HepG2 (cell line): ENCODE results near the gene ARHGAP10. TPM values are rescaled to one million over a fixed set of nuclear protein-coding genes. Genes with fewer than 3 reads are reported as not detected.

Experiments used
- ATAC-seq: fragments of 200-7000 bp; cut with Tn5 transposase; 3 replicates; pipeline ENCODE4 v1.9.1; 2020; ENCODE audit warnings: mild to moderate bottlenecking, moderate library complexity
- BruUV-seq: library from RNA; stranded (reverse); fragments of 400-500 nt; replicated peaks from 2 replicates; lab custom pipeline; 2021; lab: Mats Ljungman, UMichigan
- CTCF ChIA-PET: fragments of 300-600 bp; formaldehyde crosslinking; extraction: SDS; loops from one replicate; lab custom pipeline; 2021; ENCODE audit warnings: low total read pairs, inconsistent platforms, low intra/inter-chr PET ratio; lab: Yijun Ruan, JAX
- POLR2A ChIA-PET: fragments of 350-600 bp; sonication (Branson Sonifier 250); formaldehyde crosslinking; loops from one replicate; lab custom pipeline; 2020; ENCODE audit warnings: antibody characterized with exemption, inconsistent platforms; lab: Yijun Ruan, JAX
- DNase-seq: peaks from one replicate; pipeline ENCODE4 v3.0.0-alpha.2; 2015; ENCODE audit warnings: low spot score
- FAIRE-seq: peaks from 3 replicates; lab custom pipeline; 2011; peaks lifted over from hg19 to GRCh38; lab: Jason Lieb, UNC
- H2AFZ ChIP-seq: one replicate; pipeline ENCODE4 v1.6.1; 2011; ENCODE audit warnings: low read length, inconsistent platforms
- H3K27ac ChIP-seq: fragments of 300-600 bp; 3 replicates; pipeline ENCODE4 v1.8.0; 2011; ENCODE audit warnings: mixed run types, mild to moderate bottlenecking, mixed read lengths, low read length, inconsistent platforms; ENCODE audit not compliant: insufficient read depth; ENCODE audit errors: extremely low read length
- H3K27me3 ChIP-seq, 2 experiments: fragments of 200-600 bp in 1 of 2; 2 replicates in 1 of 2; 3 replicates in 1 of 2; pipeline versions ENCODE4 v1.6.0 to v1.8.0; 2011; ENCODE audit warnings: low read length in 2 of 2, mild to moderate bottlenecking in 2 of 2, moderate library complexity in 2 of 2, inconsistent platforms in 1 of 2; ENCODE audit not compliant: insufficient read depth in 2 of 2, control insufficient read depth in 1 of 2
- H3K36me3 ChIP-seq, 2 experiments: fragments of 200-600 bp in 1 of 2; replicated peaks in 1 of 2; 2 replicates in 1 of 2; 3 replicates in 1 of 2; pipeline versions ENCODE4 v1.5.1 to v1.8.0; 2011; ENCODE audit warnings: low read length in 2 of 2, inconsistent platforms in 1 of 2; ENCODE audit not compliant: insufficient read depth in 2 of 2, control insufficient read depth in 1 of 2
- H3K4me1 ChIP-seq: 2 replicates; pipeline ENCODE4 v1.5.1; 2012; ENCODE audit warnings: low read length, inconsistent platforms; ENCODE audit not compliant: insufficient read depth
- H3K4me2 ChIP-seq: 2 replicates; pipeline ENCODE4 v1.6.0; 2011; ENCODE audit warnings: low read depth, low read length, inconsistent platforms
- H3K4me3 ChIP-seq, 3 experiments: fragments of 200-600 bp in 1 of 3; sonication (generic), shearing (Covaris generic) in 1 of 3; replicated peaks in 1 of 3; 2 replicates each; pipeline ENCODE4 v1.5.1; 2011 to 2016; ENCODE audit warnings: low read length in 3 of 3, inconsistent platforms in 2 of 3, low read depth in 2 of 3, mild to moderate bottlenecking in 2 of 3, control low read depth in 1 of 3, mixed read lengths in 1 of 3; ENCODE audit not compliant: insufficient read depth in 1 of 3
- H3K79me2 ChIP-seq: one replicate; pipeline ENCODE4 v1.6.1; 2011; ENCODE audit warnings: low read length, inconsistent platforms; ENCODE audit not compliant: insufficient read depth
- H3K9ac ChIP-seq: 2 replicates; pipeline ENCODE4 v1.6.0; 2011; ENCODE audit warnings: mild to moderate bottlenecking, low read depth, low read length, inconsistent platforms; ENCODE audit not compliant: insufficient read depth
- H3K9me3 ChIP-seq: 2 replicates; pipeline ENCODE4 v1.5.1; 2012; ENCODE audit warnings: mild to moderate bottlenecking, low read length
- H4K20me1 ChIP-seq: 2 replicates; pipeline ENCODE4 v1.6.0; 2011; ENCODE audit warnings: inconsistent platforms, mild to moderate bottlenecking, low read length, moderate library complexity; ENCODE audit not compliant: insufficient read depth
- DPF2 ChIP-seq: sonication (generic); formaldehyde crosslinking; IDR thresholded peaks from 2 replicates; pipeline ENCODE4 v1.4.0; 2020; ENCODE audit warnings: mild to moderate bottlenecking, low read depth, missing genetic modification reagents, borderline replicate concordance
- HOXA9 ChIP-seq: sonication (generic); formaldehyde crosslinking; IDR thresholded peaks from 2 replicates; pipeline ENCODE4 v1.8.1; 2022; ENCODE audit warnings: missing genetic modification reagents, mild to moderate bottlenecking, moderate library complexity, borderline replicate concordance
- SOX5 ChIP-seq: IDR thresholded peaks from 2 replicates; pipeline ENCODE4 v1.6.1; 2016; ENCODE audit warnings: borderline replicate concordance
- SRY ChIP-seq: sonication (generic); formaldehyde crosslinking; IDR thresholded peaks from 2 replicates; pipeline ENCODE4 v1.8.0; 2022; ENCODE audit warnings: mild to moderate bottlenecking, missing genetic modification reagents
- XBP1 ChIP-seq: sonication (generic); formaldehyde crosslinking; IDR thresholded peaks from 2 replicates; pipeline ENCODE4 v1.5.0; 2020; ENCODE audit warnings: missing genetic modification reagents
- ZNF430 ChIP-seq: sonication (generic); formaldehyde crosslinking; IDR thresholded peaks from 2 replicates; pipeline ENCODE4 v1.9.0; 2021; ENCODE audit warnings: mild to moderate bottlenecking, missing genetic modification reagents
- ZNF501 ChIP-seq: sonication (generic); formaldehyde crosslinking; IDR thresholded peaks from 2 replicates; pipeline ENCODE4 v1.5.1; 2020; ENCODE audit warnings: mild to moderate bottlenecking, moderate library complexity, missing genetic modification reagents
- ZNF563 ChIP-seq: sonication (generic); formaldehyde crosslinking; IDR thresholded peaks from 2 replicates; pipeline ENCODE4 v1.8.0; 2022; ENCODE audit warnings: mild to moderate bottlenecking, moderate library complexity, missing genetic modification reagents
- WGBS: methylation state at CpG from one replicate; pipeline ENCODE4 v1.1.6; 2017; ENCODE audit warnings: low lambda C conversion rate; 5-methylcytosine and 5-hydroxymethylcytosine counted together
- in situ Hi-C: cut with HindIII; loops from 2 replicates; pipeline ENCODE4 v1.10.0; 2017; ENCODE audit warnings: low pct_unique_long_range_greater_than_20kb; ENCODE audit not compliant: extremely low pct_ligation_motif_present
- intact Hi-C: fragments of 100-400 bp; cut with micrococcal nuclease; formaldehyde crosslinking; loops from one replicate; pipeline ENCODE4 v1.10.0; 2022; ENCODE audit not compliant: unreplicated experiment
- polyA plus RNA-seq, 8 experiments: library from polyadenylated mRNA; depleted of rRNA in 3 of 8; stranded (reverse) in 7 of 8; unstranded in 1 of 8; fragments of >200 nt; fragmentation: Illumina TruSeq in 4 of 8; extraction: Trizol in 4 of 8; gene quantifications; 2 replicates each; pipeline versions ENCODE4 v1.2.1 to v1.2.3, GENCODE V29; 2011 to 2016; ENCODE audit warnings: low read depth in 4 of 8, missing spikeins in 1 of 8, mixed read lengths in 1 of 8; ENCODE audit not compliant: insufficient read depth in 1 of 8
- total RNA-seq, 5 experiments: library from RNA; depleted of rRNA; stranded (reverse); fragments of >200 nt; fragmentation: Illumina TruSeq; extraction: Trizol; gene quantifications; 2 replicates each; pipeline ENCODE4 v1.2.3, GENCODE V29; 2016; ENCODE audit warnings: low read depth in 1 of 5
- TF ChIP-seq, protein P1 (sequence below): sonication (generic); formaldehyde crosslinking; IDR thresholded peaks from 2 replicates; pipeline ENCODE4 v1.4.0; 2020; ENCODE audit warnings: mild to moderate bottlenecking, missing genetic modification reagents
- TF ChIP-seq, protein P2 (sequence below): fragments of 450-650 bp; IDR thresholded peaks from 2 replicates; pipeline ENCODE4 v1.6.1; 2017; ENCODE audit warnings: mild to moderate bottlenecking
- TF ChIP-seq, protein P3 (sequence below): sonication (generic); formaldehyde crosslinking; conservative IDR thresholded peaks from 2 replicates; pipeline ENCODE4 v1.8.0; 2022; ENCODE audit warnings: low read depth, missing genetic modification reagents

Gene ARHGAP10
- total and polyA plus RNA-seq, 2 of the 13 experiments (the other 11 are each of a cell fraction or from before 2014, with no cell fraction given), result 0.45 to 1.6 TPM

DNA sequence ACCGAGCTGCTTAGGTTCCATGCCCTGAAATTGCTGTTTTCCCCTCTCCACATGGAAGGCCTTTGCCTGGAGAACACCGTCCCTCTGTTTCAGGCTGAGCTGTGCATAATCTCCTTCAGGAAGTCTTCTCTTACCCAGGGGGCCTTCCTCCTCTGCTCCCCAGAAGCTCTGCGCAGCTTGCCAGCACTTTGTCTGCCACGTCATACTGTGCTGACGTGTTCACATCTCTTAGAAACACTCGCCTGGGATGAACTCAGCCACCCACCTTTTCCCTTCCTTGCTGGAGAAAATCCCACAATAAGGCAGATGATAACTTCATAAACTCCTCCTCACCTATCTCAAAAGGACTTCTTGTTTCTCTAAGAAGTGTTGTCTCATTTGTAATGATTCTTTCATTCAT, 110.7 kb downstream of the ARHGAP10 start:
- WGBS, result 85% methylated on average over 6 of the region's 6 CpGs
- no peak overlapping the region for H2AFZ ChIP-seq
- TF ChIP-seq ZNF501 (CRISPR knock-in tag), result no peak
- H3K27me3 ChIP-seq, result no peaks in the 10 kb centered on the region
- H3K27ac ChIP-seq, result no peak overlapping the region
- ChIA-PET CTCF (no interaction called here), POLR2A (no interaction called here)
- no peak overlapping the region for H3K4me3 ChIP-seq
- H4K20me1 ChIP-seq, result no peaks in the 10 kb centered on the region
- H3K4me2 ChIP-seq, result no peak overlapping the region
- DNase-seq (no peak), FAIRE-seq (no peak), ATAC-seq (no peak)
- no peaks in the 10 kb centered on the region for H3K79me2 ChIP-seq
- H3K9ac ChIP-seq, result no peak overlapping the region
- no TSS peak for BruUV-seq
- intact Hi-C loops (no loop called here), in situ Hi-C loops (no loop called here)
- H3K4me1 ChIP-seq, result no peaks in the 10 kb centered on the region
- H3K36me3 ChIP-seq, result no peaks in the 10 kb centered on the region
- H3K9me3 ChIP-seq, result no peaks in the 10 kb centered on the region

DNA sequence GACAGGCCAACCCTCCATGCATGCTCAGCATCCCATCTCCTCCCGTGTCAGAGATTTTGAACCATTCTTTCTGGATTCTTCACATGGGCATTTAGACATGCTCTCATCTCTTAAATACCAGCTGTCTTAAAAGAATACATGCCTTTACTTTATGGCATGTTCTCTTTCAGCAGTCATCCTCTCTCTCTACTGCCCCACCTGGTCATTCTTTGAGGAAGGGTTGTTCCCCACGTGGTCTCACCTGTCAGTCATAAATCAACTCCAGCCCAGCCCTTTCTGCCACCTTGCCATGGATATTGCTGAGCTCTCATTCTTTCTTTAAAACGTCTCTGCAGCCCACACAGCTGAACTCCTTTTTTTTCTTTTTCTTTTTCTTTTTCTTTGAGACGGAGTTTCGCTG, 111.3 kb downstream of the ARHGAP10 start:
- Histone ChIP-seq H3K9ac (no peak overlapping the region), H4K20me1 (no peaks in the 10 kb centered on the region), H3K9me3 (no peaks in the 10 kb centered on the region), H2AFZ (no peak overlapping the region), H3K4me3 (no peak overlapping the region), H3K27ac (no peak overlapping the region), H3K4me1 (no peaks in the 10 kb centered on the region; the same call in 1 of the 2 replicates), H3K36me3 (no peaks in the 10 kb centered on the region), H3K27me3 (no peaks in the 10 kb centered on the region), H3K79me2 (no peaks in the 10 kb centered on the region), H3K4me2 (no peak overlapping the region)
- in situ Hi-C loops (no loop called here), intact Hi-C loops (no loop called here)
- FAIRE-seq (peak; percentile 21), DNase-seq (peak; percentile 16), ATAC-seq (peak; percentile 81)
- 55% methylated on average over 5 of the region's 5 CpGs for WGBS
- BruUV-seq, result no TSS peak
- ChIA-PET POLR2A (no interaction called here), CTCF (no interaction called here)
- peak; percentile 99; the same call in 1 of the 2 replicates for TF ChIP-seq HOXA9 (CRISPR knock-in tag)
- no peak for TF ChIP-seq SRY
- TF ChIP-seq ZNF563 (CRISPR knock-in tag), result no peak
- no peak for TF ChIP-seq XBP1 (CRISPR knock-in tag)
- no peak for TF ChIP-seq DPF2 (CRISPR knock-in tag)
- TF ChIP-seq SOX5 (CRISPR knock-in tag), result no peak
- TF ChIP-seq, protein P1, sequence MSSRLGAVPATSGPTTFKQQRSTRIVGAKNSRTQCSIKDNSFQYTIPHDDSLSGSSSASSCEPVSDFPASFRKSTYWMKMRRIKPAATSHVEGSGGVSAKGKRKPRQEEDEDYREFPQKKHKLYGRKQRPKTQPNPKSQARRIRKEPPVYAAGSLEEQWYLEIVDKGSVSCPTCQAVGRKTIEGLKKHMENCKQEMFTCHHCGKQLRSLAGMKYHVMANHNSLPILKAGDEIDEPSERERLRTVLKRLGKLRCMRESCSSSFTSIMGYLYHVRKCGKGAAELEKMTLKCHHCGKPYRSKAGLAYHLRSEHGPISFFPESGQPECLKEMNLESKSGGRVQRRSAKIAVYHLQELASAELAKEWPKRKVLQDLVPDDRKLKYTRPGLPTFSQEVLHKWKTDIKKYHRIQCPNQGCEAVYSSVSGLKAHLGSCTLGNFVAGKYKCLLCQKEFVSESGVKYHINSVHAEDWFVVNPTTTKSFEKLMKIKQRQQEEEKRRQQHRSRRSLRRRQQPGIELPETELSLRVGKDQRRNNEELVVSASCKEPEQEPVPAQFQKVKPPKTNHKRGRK (CRISPR knock-in tag), result no peak
- TF ChIP-seq, protein P2, sequence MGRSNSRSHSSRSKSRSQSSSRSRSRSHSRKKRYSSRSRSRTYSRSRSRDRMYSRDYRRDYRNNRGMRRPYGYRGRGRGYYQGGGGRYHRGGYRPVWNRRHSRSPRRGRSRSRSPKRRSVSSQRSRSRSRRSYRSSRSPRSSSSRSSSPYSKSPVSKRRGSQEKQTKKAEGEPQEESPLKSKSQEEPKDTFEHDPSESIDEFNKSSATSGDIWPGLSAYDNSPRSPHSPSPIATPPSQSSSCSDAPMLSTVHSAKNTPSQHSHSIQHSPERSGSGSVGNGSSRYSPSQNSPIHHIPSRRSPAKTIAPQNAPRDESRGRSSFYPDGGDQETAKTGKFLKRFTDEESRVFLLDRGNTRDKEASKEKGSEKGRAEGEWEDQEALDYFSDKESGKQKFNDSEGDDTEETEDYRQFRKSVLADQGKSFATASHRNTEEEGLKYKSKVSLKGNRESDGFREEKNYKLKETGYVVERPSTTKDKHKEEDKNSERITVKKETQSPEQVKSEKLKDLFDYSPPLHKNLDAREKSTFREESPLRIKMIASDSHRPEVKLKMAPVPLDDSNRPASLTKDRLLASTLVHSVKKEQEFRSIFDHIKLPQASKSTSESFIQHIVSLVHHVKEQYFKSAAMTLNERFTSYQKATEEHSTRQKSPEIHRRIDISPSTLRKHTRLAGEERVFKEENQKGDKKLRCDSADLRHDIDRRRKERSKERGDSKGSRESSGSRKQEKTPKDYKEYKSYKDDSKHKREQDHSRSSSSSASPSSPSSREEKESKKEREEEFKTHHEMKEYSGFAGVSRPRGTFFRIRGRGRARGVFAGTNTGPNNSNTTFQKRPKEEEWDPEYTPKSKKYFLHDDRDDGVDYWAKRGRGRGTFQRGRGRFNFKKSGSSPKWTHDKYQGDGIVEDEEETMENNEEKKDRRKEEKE, result no peak
- TF ChIP-seq, protein P3, sequence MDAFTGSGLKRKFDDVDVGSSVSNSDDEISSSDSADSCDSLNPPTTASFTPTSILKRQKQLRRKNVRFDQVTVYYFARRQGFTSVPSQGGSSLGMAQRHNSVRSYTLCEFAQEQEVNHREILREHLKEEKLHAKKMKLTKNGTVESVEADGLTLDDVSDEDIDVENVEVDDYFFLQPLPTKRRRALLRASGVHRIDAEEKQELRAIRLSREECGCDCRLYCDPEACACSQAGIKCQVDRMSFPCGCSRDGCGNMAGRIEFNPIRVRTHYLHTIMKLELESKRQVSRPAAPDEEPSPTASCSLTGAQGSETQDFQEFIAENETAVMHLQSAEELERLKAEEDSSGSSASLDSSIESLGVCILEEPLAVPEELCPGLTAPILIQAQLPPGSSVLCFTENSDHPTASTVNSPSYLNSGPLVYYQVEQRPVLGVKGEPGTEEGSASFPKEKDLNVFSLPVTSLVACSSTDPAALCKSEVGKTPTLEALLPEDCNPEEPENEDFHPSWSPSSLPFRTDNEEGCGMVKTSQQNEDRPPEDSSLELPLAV, result no peak
- TF ChIP-seq ZNF430 (CRISPR knock-in tag), result no peak
